Transverse colon (tissue), 3 donors: ENCODE results near the gene TRRAP.

Experiments used
- CTCF ChIP-seq, 5 experiments: fragments of 200-600 bp in 3 of 5; fragments of 450-650 bp in 2 of 5; sonication (generic) in 3 of 5; IDR thresholded peaks; 1 replicate in 2 of 5; 2 replicates in 3 of 5; pipeline ENCODE4 v1.5.1; 2016 to 2017; ENCODE audit warnings: antibody characterized with exemption in 5 of 5, inconsistent platforms in 3 of 5, mild to moderate bottlenecking in 2 of 5, moderate library complexity in 1 of 5
- POLR2A ChIP-seq: fragments of 450-650 bp; IDR thresholded peaks from one replicate; pipeline ENCODE4 v1.6.1; 2016; ENCODE audit warnings: antibody characterized with exemption, mild to moderate bottlenecking, moderate library complexity

GRCh38 chr7:99002827-99003212 is 124.5 kb downstream of the TRRAP start:
- TF ChIP-seq POLR2A = no peak
- TF ChIP-seq CTCF (IDR thresholded peaks at IDR 0.05) = no peak
